DOHH2 (cell line): ENCODE measurements around the gene TAMM41.

Experiments used
- CTCF ChIP-seq: fragments of 200-600 bp; sonication (generic); IDR thresholded peaks from one replicate; pipeline ENCODE4 v1.5.1; 2014; ENCODE audit warnings: antibody characterized with exemption, mild to moderate bottlenecking, low read depth, low read length; ENCODE audit not compliant: poor library complexity, severe bottlenecking
- EZH2phosphoT487 ChIP-seq: fragments of 200-600 bp; sonication (generic); IDR thresholded peaks from 2 replicates; pipeline ENCODE4 v1.6.1; 2017; ENCODE audit warnings: borderline replicate concordance, mild to moderate bottlenecking, antibody characterized with exemption, low read length, moderate library complexity, mixed read lengths

- TF ChIP-seq CTCF, result no peak
- TF ChIP-seq EZH2phosphoT487, result no peak
Observed at GRCh38 chr3:11784971-11785377, 61.7 kb downstream of the TAMM41 start.
